HCT116 (cell line): ENCODE measurements around the gene RAPH1. TPM values are rescaled to one million over a fixed set of nuclear protein-coding genes. Genes with fewer than 3 reads are reported as not detected.
"Not testable (repeated sequence)": the region's sequence is repeated elsewhere in the genome, so short reads cannot be mapped to it uniquely, and the experiment has no call there.

Experiments used
- ATAC-seq: fragments of 200-7000 bp; cut with Tn5 transposase; 2 replicates; pipeline ENCODE4 v1.9.1; 2020; ENCODE audit warnings: mild to moderate bottlenecking, moderate library complexity
- BruUV-seq: library from RNA; stranded (reverse); fragments of 400-500 nt; replicated peaks from 2 replicates; lab custom pipeline; 2021; lab: Mats Ljungman, UMichigan
- CTCF ChIA-PET: fragments of 300-600 bp; sonication (Branson Sonifier 250); formaldehyde crosslinking; loops from one replicate; lab custom pipeline; 2021; ENCODE audit warnings: antibody characterized with exemption; lab: Charles Lee
- POLR2A ChIA-PET: fragments of 300-600, 350-600 bp; sonication (Branson Sonifier 250); formaldehyde crosslinking; loops from one replicate; lab custom pipeline; 2021; ENCODE audit warnings: antibody characterized with exemption; lab: Charles Lee
- RAD21 ChIA-PET, 2 experiments: fragments of 300-600 bp; sonication (Branson Sonifier 250); formaldehyde crosslinking; loops; one replicate each; lab custom pipeline; 2023; ENCODE audit warnings: low total read pairs in 2 of 2; ENCODE audit not compliant: uncharacterized antibody in 2 of 2, unreplicated experiment in 2 of 2, low non-redundant PET in 1 of 2; lab: Charles Lee
- DNase-seq: peaks from one replicate; pipeline ENCODE4 v3.0.0-alpha.2; 2010; ENCODE audit warnings: low read depth, low spot score
- H2AFZ ChIP-seq: fragments of 200-600 bp; shearing (Covaris generic), sonication (generic); 2 replicates; pipeline ENCODE4 v1.6.1; 2017; ENCODE audit warnings: low read depth, mixed run types, mixed read lengths, antibody characterized with exemption, low read length; ENCODE audit not compliant: poor library complexity, severe bottlenecking
- H3K27ac ChIP-seq: 2 replicates; pipeline ENCODE4 v1.5.1; 2012; ENCODE audit warnings: low read depth, low read length
- H3K27me3 ChIP-seq: fragments of 200-600 bp; sonication (generic); 2 replicates; pipeline ENCODE4 v1.6.1; 2016; ENCODE audit warnings: mixed run types, low read length, mixed read lengths; ENCODE audit not compliant: insufficient read depth
- H3K36me3 ChIP-seq, 2 experiments: fragments of 200-500 bp in 1 of 2; fragments of 200-600 bp in 1 of 2; sonication (Bioruptor generic) in 1 of 2; sonication (generic) in 1 of 2; 2 replicates each; pipeline versions ENCODE4 v1.5.1 to v1.6.1; 2014 to 2016; ENCODE audit warnings: low read length in 2 of 2, inconsistent platforms in 1 of 2, mixed read lengths in 1 of 2, mixed run types in 1 of 2; ENCODE audit not compliant: insufficient read depth in 2 of 2, control insufficient read depth in 1 of 2
- H3K4me1 ChIP-seq, 2 experiments: fragments of 200-600 bp in 1 of 2; sonication (generic) in 1 of 2; 2 replicates each; pipeline versions ENCODE4 v1.5.1 to v1.6.1; 2012 to 2017; ENCODE audit warnings: low read length in 2 of 2, inconsistent platforms in 1 of 2, mild to moderate bottlenecking in 1 of 2, mixed read lengths in 1 of 2, mixed run types in 1 of 2, moderate library complexity in 1 of 2; ENCODE audit not compliant: insufficient read depth in 2 of 2, control insufficient read depth in 1 of 2
- H3K4me2 ChIP-seq: fragments of 200-600 bp; sonication (generic); 2 replicates; pipeline ENCODE4 v1.6.1; 2017; ENCODE audit warnings: mixed run types, low read length, mixed read lengths
- H3K4me3 ChIP-seq, 2 experiments: fragments of 200-600 bp in 1 of 2; sonication (generic) in 1 of 2; replicated peaks in 1 of 2; 2 replicates each; pipeline ENCODE4 v1.5.1; 2011 to 2016; ENCODE audit warnings: low read length in 2 of 2, control low read depth in 1 of 2, low read depth in 1 of 2, mild to moderate bottlenecking in 1 of 2, mixed read lengths in 1 of 2, mixed run types in 1 of 2
- H3K79me2 ChIP-seq: fragments of 200-600 bp; sonication (generic); 2 replicates; pipeline ENCODE4 v1.6.1; 2017; ENCODE audit warnings: mild to moderate bottlenecking, mixed run types, low read length, moderate library complexity, mixed read lengths; ENCODE audit not compliant: insufficient read depth
- H3K9ac ChIP-seq: fragments of 200-600 bp; sonication (generic); 2 replicates; pipeline ENCODE4 v1.6.1; 2016; ENCODE audit warnings: low read length, mixed read lengths
- H3K9me2 ChIP-seq: fragments of 200-600 bp; sonication (generic), shearing (Covaris generic); 2 replicates; pipeline ENCODE4 v1.6.1; 2017; ENCODE audit warnings: mixed run types, mild to moderate bottlenecking, moderate library complexity; ENCODE audit not compliant: insufficient read depth
- H3K9me3 ChIP-seq, 2 experiments: fragments of 200-500 bp in 1 of 2; fragments of 200-600 bp in 1 of 2; sonication (Bioruptor generic) in 1 of 2; sonication (generic) in 1 of 2; 2 replicates each; pipeline ENCODE4 v1.6.1; 2014 to 2017; ENCODE audit warnings: low read length in 2 of 2, mixed read lengths in 2 of 2, inconsistent platforms in 1 of 2, low read depth in 1 of 2, mild to moderate bottlenecking in 1 of 2, mixed run types in 1 of 2, moderate library complexity in 1 of 2; ENCODE audit not compliant: control insufficient read depth in 1 of 2, insufficient read depth in 1 of 2
- H4K20me1 ChIP-seq: fragments of 200-600 bp; sonication (generic), shearing (Covaris generic); 2 replicates; pipeline ENCODE4 v1.6.1; 2017; ENCODE audit warnings: mixed run types, mild to moderate bottlenecking, moderate library complexity; ENCODE audit not compliant: insufficient read depth
- EZH2 ChIP-seq: fragments of 200-600 bp; sonication (generic); IDR thresholded peaks from 2 replicates; pipeline ENCODE4 v1.6.1; 2017; ENCODE audit warnings: antibody characterized with exemption, mixed run types
- SIN3A ChIP-seq: IDR thresholded peaks from 2 replicates; pipeline ENCODE4 v1.6.1; 2012; ENCODE audit warnings: low read depth
- SP1 ChIP-seq: IDR thresholded peaks from 2 replicates; pipeline ENCODE4 v1.6.1; 2012; ENCODE audit warnings: low read depth
- TCF7L2 ChIP-seq: IDR thresholded peaks from 2 replicates; pipeline ENCODE4 v1.7.0; 2011; ENCODE audit warnings: borderline replicate concordance, inconsistent platforms; ENCODE audit not compliant: insufficient read depth, insufficient read length; ENCODE audit errors: extremely low read depth
- ZNF274 ChIP-seq: fragments of 200-500 bp; sonication (Bioruptor generic); IDR thresholded peaks from 2 replicates; pipeline ENCODE4 v1.6.1; 2014; ENCODE audit warnings: mild to moderate bottlenecking, low read depth, low read length, inconsistent platforms
- intact Hi-C: fragments of 100-400 bp; cut with micrococcal nuclease; formaldehyde crosslinking; loops from 2 replicates; pipeline ENCODE4 v1.10.0; 2022
- total RNA-seq: library from RNA; stranded (reverse); gene quantifications from one replicate; pipeline ENCODE4 v1.2.1, GENCODE V29; 2021; ENCODE audit not compliant: unreplicated experiment
- TF ChIP-seq, protein P1 (sequence below): IDR thresholded peaks from 2 replicates; pipeline ENCODE4 v1.6.1; 2011; ENCODE audit warnings: mild to moderate bottlenecking, low read length, moderate library complexity; ENCODE audit not compliant: insufficient replicate concordance; ENCODE audit errors: extremely low read depth
- TF ChIP-seq, protein P2 (sequence below), 3 experiments: fragments of 200-600 bp in 1 of 3; sonication (generic) in 1 of 3; IDR thresholded peaks in 2 of 3; conservative IDR thresholded peaks in 1 of 3; 2 replicates each; pipeline ENCODE4 v1.5.1; 2012 to 2017; ENCODE audit warnings: low read depth in 2 of 3, low read length in 2 of 3, antibody characterized with exemption in 1 of 3, borderline replicate concordance in 1 of 3, control low read depth in 1 of 3, mild to moderate bottlenecking in 1 of 3, mixed read lengths in 1 of 3, mixed run types in 1 of 3, moderate library complexity in 1 of 3; ENCODE audit not compliant: insufficient read depth in 1 of 3
- TF ChIP-seq, protein P3 (sequence below): IDR thresholded peaks from 2 replicates; pipeline ENCODE4 v1.6.1; 2012

The RAPH1 gene
- total RNA-seq, 1 experiment from 2014 or later: 22.3 TPM

DNA sequence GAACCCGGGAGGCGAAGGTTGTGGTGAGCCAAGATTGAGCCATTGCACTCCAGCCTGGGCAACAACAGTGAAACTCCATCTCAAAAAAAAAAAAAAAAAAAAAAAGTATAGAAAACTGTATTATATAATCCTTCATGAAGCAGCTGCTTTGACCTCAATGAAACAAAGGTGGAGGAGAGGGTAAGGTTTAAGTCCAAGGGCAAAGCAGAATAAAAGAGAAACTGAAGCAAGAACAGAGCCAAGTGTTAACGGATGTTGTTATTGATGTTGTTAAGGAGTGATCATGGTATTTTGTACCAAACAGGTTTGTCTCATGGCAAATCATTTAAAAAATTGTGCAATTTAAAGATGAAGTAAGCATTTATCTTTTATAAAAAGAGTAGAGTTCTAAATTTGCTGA is 7.4 kb downstream of the RAPH1 start:
- RAD21 ChIA-PET: no interaction called here
- Histone ChIP-seq H3K4me2 (no peak overlapping the region), H3K27ac (no peak overlapping the region), H2AFZ (no peak overlapping the region), H3K36me3 (no peaks in the 10 kb centered on the region), H3K79me2 (peaks cover 50% of the 10 kb centered on the region), H3K4me3 (no peak overlapping the region), H3K27me3 (no peaks in the 10 kb centered on the region), H3K9me2 (no peaks in the 10 kb centered on the region), H4K20me1 (no peaks in the 10 kb centered on the region), H3K4me1 (no peaks in the 10 kb centered on the region; a peak in 1 of 4 replicates), H3K9me3 (no peaks in the 10 kb centered on the region), H3K9ac (no peak overlapping the region)
- CTCF ChIA-PET: no interaction called here
- ATAC-seq (no peak), DNase-seq (no peak)
- BruUV-seq: no TSS peak
- POLR2A ChIA-PET: no interaction called here
- TF ChIP-seq SIN3A (no peak), TCF7L2 (no peak)
- intact Hi-C loops: no loop called here

DNA sequence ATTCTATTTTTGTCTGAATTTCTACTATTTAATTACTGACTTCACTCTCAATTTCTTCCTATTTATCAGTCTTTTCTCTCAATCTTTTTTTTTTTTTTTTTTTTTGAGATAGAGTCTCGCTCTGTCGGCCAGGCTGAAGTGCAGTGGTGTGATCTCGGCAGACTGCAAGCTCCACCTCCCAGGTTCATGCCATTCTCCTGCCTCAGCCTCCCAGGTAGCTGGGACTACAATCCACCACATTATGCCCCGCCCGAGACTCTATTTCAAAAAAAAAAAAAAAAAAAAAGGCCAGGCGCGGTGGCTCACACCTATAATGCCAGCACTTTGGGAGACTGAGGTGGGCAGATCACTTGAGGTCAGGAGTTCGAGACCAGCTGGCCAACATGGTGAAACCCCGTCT is 21.8 kb downstream of the RAPH1 start:
- DNase-seq, H3K9me2 ChIP-seq, H3K36me3 ChIP-seq, H3K4me2 ChIP-seq, H3K27me3 ChIP-seq, H3K9ac ChIP-seq, H4K20me1 ChIP-seq, CTCF ChIA-PET, H3K9me3 ChIP-seq, BruUV-seq, POLR2A ChIA-PET, H2AFZ ChIP-seq, intact Hi-C loops, H3K4me3 ChIP-seq, H3K27ac ChIP-seq, RAD21 ChIA-PET: not testable (repeated sequence)
- peaks cover 2 to 10% of the 10 kb centered on the region in 2 experiments; a peak in 3 of 4 replicates for H3K4me1 ChIP-seq
- peak; percentile 52 for ATAC-seq
- H3K79me2 ChIP-seq: peaks cover 39% of the 10 kb centered on the region

DNA sequence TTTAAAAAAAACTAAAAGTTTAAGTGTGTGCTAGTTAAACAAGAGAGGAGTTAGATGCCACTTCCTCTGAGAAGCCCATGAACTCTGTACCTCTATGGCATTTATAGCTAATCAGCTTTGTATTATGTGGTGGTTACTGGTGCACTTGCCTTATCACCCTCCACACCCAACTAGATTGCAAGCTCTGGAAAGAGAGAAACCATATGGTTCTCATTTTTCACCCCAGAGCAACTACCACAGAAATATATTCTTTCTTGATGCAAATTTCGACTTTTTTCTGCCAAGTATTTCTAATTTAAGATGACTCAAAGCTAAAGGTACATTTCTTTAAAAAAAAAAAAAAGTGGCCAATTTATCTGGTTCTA is 24.2 kb downstream of the RAPH1 start:
- Histone ChIP-seq H3K27me3 (no peaks in the 10 kb centered on the region), H3K9me3 (0 out of 4 replicates have a peak, but pooled peaks cover 0 to 5% of the 10 kb centered on the region in 2 experiments), H3K9ac (no peak overlapping the region), H3K4me3 (no peak overlapping the region), H3K4me1 (peaks cover 2 to 10% of the 10 kb centered on the region in 2 experiments; a peak in 3 of 4 replicates), H3K27ac (no peak overlapping the region), H3K4me2 (no peak overlapping the region), H3K36me3 (no peaks in the 10 kb centered on the region), H3K79me2 (peaks cover 24% of the 10 kb centered on the region; the same call in 1 of the 2 replicates), H4K20me1 (no peaks in the 10 kb centered on the region), H2AFZ (no peak overlapping the region), H3K9me2 (no peaks in the 10 kb centered on the region)
- CTCF ChIA-PET: no interaction called here
- DNase-seq: no peak
- BruUV-seq: no TSS peak
- ATAC-seq: no peak
- intact Hi-C loops: no loop called here
- POLR2A ChIA-PET: interaction anchor here (1.0 kb wide), 1 partner anchor 21 kb away, joined by 3 read pairs; no protein-coding TSS in a partner anchor
- RAD21 ChIA-PET: no interaction called here
- TF ChIP-seq, protein P1, sequence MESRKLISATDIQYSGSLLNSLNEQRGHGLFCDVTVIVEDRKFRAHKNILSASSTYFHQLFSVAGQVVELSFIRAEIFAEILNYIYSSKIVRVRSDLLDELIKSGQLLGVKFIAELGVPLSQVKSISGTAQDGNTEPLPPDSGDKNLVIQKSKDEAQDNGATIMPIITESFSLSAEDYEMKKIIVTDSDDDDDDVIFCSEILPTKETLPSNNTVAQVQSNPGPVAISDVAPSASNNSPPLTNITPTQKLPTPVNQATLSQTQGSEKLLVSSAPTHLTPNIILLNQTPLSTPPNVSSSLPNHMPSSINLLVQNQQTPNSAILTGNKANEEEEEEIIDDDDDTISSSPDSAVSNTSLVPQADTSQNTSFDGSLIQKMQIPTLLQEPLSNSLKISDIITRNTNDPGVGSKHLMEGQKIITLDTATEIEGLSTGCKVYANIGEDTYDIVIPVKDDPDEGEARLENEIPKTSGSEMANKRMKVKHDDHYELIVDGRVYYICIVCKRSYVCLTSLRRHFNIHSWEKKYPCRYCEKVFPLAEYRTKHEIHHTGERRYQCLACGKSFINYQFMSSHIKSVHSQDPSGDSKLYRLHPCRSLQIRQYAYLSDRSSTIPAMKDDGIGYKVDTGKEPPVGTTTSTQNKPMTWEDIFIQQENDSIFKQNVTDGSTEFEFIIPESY: no peak
- TF ChIP-seq, protein P2, sequence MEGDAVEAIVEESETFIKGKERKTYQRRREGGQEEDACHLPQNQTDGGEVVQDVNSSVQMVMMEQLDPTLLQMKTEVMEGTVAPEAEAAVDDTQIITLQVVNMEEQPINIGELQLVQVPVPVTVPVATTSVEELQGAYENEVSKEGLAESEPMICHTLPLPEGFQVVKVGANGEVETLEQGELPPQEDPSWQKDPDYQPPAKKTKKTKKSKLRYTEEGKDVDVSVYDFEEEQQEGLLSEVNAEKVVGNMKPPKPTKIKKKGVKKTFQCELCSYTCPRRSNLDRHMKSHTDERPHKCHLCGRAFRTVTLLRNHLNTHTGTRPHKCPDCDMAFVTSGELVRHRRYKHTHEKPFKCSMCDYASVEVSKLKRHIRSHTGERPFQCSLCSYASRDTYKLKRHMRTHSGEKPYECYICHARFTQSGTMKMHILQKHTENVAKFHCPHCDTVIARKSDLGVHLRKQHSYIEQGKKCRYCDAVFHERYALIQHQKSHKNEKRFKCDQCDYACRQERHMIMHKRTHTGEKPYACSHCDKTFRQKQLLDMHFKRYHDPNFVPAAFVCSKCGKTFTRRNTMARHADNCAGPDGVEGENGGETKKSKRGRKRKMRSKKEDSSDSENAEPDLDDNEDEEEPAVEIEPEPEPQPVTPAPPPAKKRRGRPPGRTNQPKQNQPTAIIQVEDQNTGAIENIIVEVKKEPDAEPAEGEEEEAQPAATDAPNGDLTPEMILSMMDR (IDR thresholded peaks at IDR 0.05 in 2 of 3, conservative IDR thresholded peaks at IDR 0.05 in 1 of 3; ENCODE audit: borderline replicate concordance in 1 of 3, insufficient read depth in 1 of 3, low read depth in 2 of 3, low read length in 2 of 3): no peak
- TF ChIP-seq ZNF274 (no peak), EZH2 (no peak), SIN3A (no peak), SP1 (no peak)
- TF ChIP-seq, protein P3, sequence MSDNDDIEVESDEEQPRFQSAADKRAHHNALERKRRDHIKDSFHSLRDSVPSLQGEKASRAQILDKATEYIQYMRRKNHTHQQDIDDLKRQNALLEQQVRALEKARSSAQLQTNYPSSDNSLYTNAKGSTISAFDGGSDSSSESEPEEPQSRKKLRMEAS: no peak
